Islet precursor cell (in vitro differentiated cells): ENCODE results near the gene TCFL5.

Experiments used
- DNase-seq: peaks from one replicate; pipeline ENCODE4 v3.0.0-alpha.2; 2018

Gene TCFL5

DNA sequence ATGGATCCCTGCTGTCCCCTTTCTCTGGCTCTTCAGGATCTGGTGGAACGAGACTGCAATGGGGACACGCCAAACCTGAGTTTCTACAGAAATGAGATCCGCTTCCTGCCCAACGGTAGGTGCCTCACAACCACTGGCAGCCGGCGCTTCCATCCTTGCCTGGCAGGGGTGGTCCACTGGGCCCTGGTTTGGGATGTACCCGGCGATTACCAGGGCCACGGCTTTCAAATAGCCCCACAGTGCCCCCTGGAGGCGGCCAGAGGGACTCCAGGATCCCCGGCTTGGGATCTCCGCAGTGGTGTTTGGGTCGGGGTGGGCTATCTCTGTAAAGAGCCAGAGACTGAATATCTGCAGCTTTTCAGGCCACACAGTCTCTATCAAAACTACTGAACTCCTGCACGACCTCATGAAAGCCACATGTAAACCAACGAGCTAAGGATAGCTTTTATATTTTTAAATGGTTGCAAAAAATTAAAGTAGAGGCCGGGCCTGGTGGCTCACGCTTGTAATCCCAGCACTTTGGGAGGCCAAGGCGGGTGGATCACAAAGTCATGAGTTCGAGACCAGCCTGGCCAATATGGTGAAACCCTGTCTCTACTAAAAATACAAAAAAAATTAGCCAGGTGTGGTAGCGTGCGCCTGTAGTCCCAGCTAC lies 53.3 kb downstream of the TCFL5 start:
- peak; percentile 79 for DNase-seq

DNA sequence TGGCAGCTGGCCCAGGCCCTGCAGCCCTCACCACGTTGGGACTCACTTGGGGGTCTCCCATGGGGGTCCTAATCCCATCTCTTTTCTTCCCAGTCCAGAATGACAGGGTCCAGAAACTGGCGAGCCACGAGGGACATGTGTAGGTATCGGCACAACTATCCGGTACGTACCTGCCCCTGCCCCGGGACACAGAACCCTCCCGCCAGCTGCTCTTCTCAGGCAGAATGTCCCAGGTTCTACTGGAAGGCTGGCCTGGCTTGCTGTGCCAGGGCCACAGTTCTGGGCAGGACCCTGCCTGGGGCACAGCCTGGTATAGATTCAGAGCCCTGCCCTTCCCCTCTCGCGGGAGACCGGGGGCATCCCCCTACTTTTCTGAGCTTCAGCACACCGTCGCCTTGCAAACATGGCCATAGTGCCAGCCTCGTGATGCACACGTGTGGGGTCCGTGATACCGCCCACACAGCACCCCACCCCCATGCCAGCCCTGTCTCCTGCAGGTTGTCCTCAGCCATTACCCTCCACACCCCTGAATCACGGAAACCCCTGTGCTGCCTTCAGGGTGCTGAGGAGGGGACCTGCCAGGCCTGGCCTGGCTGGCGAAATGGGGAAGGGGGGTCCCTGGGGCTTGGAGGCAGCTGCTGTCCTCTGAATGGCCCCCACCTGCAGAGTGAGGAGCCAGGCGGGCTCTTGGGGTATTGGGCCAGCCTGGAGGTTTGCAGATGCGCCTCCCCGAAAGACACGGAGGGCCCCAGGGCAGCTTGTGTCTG lies 54.0 kb downstream of the TCFL5 start:
- DNase-seq, result no peak

DNA sequence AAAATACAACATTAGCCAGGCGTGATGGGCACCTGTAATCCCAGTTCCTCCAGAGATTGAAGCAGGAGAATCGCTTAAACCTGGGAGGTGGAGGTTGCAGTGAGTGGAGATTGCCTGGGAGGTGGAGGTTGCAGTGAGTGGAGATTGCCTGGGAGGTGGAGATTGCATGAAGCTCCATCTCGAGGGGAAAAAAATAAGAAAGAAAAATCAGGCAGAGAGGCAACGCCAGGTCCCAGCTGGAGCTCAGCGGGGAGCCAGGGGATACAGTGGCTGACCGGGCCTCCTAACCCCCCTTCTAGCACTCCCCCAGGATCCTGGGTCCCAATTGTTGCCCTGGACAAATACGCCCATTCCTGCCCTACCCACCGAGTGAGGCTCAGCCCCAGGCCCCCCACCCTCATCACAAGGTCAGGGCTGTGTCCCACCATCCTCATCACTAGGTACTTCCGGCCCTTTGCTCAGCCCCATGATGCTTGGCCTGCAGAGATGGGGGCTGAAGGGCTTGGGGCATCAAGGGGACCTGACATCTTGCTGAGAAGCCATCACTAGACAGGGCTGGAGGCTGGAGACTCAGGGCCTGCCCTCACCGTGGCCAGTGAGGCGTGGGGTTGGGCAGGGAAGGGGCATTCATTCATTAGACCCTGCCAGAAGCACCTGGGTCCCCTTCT lies 55.1 kb downstream of the TCFL5 start:
- DNase-seq, result no peak

DNA sequence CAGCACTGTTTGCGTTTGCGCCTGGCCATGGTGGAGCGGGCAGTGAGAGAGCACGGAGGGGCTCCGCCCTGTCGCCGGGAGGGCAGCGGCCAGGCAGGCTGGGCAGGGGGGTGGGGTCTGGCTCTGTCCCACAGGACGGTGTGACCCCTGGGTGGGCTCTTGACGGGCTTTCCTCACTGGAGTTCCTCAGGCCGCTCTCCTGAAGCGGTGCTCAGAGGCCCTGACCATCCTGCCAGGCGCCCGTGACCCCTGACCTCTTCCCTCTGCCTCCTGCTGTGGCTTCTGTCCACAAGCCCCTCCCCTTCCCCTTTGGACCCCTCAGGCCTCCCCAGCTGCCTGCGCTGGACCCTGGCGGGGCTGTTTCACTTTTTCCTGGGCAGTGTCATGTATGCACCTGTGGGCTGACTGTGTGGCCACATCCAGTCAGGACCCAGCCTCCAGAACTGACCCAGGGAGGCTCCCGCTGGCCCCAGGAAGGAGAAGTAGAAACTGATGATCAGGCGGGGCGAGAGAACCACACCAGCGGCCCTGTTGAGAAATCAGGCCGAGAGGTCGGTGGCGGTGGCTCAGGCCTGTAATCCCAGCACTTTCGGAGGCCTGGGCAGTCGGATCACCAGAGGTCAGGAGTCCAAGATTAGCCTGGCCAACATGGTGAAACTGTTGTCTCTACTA lies 55.8 kb downstream of the TCFL5 start:
- no peak for DNase-seq

DNA sequence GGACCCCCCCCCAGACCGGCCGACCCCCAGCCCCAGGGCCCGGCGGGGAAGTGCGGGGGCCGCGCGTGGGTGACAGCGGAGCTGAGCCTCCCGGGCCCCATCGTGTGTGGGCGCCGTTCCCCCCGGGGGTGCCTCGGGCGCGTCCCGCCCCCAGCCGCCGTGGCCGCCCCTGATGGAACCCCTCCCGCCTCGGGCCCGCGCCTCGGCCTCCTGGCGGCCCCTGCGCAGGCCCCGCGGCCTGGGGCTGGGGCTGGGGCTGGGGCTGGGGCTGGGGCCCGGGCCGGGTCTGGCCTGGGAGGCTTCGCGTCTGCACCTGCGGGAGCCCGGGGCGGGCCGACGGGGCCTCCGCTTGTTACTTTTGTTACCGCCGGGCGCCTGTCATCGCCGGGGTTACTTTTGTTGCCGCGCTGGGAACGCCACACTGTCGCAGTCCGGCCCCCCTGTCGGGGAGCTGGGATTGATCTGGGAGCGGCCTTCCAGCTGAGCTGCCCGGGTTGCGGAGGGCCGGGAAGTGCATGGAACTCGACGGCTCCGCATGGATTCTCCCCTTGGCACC lies 56.4 kb downstream of the TCFL5 start:
- DNase-seq, result no peak

DNA sequence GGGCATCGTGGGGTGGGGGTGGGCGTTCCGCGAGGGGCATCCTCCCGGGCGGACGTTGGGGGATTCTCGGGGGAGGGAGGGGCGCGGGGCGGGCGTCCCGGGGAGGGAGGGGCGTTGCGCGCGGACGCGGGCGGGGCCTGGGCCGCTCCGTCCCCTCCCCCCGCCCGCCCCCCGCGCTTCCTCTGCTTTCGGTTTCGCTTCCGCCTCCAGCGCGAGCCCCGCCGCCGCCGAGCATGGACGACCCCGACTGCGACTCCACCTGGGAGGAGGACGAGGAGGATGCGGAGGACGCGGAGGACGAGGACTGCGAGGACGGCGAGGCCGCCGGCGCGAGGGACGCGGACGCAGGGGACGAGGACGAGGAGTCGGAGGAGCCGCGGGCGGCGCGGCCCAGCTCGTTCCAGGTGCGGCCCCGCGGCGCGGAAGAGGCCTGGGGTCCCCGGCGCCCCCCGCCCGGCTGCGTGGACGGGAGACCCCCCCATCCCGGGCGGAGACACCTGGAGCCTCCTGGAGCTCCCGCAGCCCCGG lies 56.9 kb downstream of the TCFL5 start, which contains the start of gene OGFR:
Gene OGFR, plus strand, starts transcription at position 209 of the 528 bp plus-strand sequence. Its CDS starts 25 bp downstream, at position 234.
- DNase-seq, result no peak

DNA sequence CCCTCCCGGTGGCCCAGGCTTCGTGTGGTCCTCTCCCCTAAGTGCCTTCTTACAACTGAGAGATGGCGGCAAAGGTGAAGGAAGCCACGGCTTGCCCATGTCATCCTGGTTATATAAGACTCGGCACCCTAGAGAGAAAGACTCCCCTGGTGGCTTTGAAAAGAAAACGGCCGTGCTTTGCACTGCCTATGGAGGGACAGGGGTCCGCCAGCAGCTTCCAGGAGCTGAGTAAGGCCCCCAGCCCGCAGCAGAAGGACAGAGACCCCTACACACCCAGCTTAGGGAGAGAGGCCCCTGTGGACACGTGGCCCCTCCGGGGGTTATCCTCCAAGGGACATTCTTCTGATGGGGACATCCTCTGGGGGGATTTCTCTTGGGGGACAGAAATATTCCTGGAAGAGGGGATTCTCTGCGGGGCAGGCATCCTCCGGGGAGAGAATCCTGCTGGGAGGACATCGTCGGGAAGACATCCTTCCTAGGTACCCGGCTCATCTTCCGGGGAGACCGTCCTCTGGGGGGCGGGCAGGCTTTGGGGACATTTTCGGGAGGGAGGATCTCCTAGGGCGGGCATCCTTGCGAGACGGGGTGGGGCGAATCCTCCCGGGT lies 57.5 kb downstream of the TCFL5 start:
- DNase-seq, result no peak

DNA sequence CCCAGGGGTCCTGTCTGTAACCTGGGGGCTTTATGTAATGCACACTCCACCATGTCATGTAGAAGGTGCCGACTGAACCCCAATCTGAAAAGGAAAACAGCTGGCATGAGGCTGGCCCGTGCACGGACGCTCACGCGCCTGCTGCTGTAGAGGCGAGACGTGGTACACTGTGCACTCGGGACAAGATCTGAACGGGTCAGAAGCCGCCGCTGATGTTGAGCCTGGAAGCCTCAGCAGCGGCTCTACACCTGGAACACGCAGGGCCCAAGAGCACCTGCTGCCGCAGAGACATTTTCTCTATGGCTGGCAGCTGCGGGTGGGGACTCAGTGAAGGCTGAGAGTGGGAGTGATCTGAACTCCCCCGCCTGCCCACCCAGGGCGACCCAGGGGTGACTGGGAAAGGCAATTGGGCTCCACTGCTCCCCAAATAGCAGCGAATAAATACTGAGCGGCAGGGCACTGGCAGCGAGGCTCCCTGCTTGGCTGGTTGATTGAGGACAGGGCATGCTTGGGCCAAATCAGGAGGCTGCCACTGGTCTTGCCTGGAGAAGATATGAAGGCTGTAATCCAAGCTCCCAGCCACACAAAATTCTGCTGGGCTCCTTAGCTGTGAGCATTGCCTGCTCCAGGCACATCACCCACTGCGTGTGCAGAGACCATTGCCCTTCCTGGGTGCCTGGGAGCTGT lies 59.5 kb downstream of the TCFL5 start:
- no peak for DNase-seq

DNA sequence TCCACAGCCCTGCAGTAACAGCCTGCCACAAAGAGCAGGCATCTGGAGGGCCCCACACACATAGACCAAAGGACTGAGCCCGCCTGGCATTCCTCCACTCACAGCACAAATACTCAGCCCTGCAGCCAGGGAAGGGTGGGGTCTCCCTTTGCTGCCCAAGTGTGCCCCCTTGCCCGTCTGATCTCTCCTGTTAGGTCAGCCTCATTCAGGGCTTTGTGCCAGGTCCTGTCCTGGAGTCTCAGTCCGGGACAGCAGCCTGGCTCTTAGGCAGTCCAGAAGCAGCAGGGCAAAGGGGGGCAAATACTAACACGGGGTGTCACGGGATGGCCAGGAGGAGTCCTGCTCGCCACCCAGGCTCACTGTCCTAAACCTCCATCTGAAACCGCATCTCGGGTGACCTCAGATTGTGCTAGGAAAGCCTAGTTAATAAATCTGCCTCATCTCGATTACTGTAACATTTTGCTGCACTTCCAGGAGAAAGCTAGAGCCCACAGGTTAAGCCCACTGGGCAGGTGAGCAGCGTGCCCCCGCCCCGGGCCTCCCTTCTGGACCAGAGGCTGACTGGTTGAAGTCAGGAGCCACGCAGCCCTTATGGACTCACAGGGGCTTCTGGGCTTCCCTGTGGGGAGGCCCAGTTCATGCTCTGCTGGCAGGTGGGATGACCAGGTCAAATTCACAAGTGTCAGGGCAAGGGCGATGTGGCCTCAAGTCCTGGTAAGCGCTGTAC lies 60.2 kb downstream of the TCFL5 start:
- DNase-seq, result no peak

DNA sequence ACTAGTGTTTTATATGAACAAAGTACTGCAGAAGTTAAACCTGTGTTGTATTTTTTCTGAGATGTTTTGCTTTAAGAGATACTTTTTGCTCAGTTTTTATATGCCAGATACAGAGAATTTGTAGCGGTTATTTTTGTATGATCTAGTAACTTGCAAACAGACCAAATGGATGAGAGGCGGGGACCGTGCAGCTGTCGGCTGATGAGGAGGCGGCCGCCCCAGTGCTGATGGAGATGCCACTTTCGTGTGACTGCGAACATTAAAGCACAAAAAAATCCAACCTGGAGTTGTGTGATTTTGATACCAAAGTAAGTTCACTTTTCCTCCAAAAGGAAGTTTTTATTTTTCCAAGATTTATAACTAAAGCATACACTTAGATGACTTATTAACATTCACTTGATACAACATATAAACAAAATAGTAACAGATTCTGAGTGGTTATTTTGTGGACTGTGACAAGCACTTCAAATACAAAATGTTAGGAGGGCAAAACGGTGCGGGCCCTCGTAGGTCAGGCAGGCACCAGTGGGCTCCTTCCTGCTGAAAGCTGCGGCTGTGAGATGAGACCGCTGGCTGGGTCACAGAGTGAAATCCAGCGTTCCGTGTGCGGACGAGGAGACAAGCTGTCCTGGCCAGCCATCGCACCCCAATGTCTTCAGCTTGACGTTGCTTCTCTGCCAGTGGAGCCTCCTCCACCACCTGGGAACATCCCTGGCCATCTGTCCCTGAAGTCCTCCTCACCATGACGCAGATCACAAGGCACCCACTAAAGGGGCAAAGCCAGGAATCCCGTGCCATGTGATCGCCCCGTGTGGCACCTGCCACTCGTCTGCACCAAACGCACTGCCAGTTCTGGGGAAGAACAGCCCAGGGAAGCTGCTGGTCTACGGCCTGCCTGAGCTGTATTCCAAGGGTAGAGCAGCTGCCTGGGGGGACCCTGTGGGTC lies 61.0 kb downstream of the TCFL5 start:
- no peak for DNase-seq

DNA sequence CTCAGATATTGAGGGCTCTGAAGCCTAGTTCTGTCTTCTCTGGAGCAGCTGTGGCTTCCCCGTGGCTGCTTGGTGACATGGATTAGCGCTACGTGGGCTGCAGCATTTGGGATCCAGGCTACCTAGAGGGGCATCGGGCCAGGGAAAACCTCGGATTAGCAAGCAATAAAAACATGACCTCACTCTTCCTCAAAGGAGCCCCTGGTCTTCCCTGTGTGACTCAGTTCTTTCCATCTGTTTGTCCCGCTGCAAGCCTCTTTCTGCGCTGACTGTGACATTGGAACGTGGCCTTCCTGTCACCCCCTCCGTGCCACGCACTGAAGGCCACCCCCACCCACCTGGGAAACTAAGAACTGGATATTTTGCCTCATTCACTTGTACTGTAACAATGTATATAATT lies 61.7 kb downstream of the TCFL5 start:
- no peak for DNase-seq

DNA sequence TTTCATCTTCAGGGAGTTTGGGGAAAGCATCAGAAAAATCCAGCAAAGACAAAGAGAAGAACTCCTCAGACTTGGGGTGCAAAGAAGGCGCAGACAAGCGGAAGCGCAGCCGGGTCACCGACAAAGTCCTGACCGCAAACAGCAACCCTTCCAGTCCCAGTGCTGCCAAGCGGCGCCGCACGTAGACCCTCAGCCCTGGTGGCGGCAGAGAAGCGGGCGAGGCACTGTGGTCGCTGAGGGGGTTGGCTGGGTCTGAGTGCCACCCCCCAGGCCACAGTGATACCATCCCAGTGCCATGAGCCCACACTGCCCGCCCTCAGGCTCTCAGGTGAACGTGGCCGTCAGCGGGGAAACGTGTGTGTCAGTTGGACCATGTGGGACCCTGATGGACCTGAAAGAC lies 62.2 kb downstream of the TCFL5 start:
- no peak for DNase-seq

DNA sequence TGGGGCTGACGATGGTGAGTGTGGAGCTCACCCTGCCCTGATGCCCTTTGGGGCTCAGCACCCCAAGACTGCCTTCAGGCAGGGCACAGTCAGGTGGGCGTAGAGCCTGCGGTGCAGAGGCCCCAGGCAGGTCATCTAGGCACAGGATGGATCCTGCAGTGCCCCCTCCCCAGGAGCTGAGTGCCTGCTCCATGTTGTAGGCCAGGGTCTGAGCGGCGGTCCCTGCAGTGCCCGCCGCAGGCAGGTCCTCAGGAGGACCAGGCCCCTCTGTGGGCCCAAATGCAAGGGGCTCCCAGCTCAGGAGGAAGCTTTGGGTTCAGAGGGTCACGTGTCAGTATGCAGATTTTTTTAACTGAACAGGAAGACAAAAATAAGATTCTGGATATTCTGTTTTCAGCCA lies 62.6 kb downstream of the TCFL5 start:
- DNase-seq, result no peak

DNA sequence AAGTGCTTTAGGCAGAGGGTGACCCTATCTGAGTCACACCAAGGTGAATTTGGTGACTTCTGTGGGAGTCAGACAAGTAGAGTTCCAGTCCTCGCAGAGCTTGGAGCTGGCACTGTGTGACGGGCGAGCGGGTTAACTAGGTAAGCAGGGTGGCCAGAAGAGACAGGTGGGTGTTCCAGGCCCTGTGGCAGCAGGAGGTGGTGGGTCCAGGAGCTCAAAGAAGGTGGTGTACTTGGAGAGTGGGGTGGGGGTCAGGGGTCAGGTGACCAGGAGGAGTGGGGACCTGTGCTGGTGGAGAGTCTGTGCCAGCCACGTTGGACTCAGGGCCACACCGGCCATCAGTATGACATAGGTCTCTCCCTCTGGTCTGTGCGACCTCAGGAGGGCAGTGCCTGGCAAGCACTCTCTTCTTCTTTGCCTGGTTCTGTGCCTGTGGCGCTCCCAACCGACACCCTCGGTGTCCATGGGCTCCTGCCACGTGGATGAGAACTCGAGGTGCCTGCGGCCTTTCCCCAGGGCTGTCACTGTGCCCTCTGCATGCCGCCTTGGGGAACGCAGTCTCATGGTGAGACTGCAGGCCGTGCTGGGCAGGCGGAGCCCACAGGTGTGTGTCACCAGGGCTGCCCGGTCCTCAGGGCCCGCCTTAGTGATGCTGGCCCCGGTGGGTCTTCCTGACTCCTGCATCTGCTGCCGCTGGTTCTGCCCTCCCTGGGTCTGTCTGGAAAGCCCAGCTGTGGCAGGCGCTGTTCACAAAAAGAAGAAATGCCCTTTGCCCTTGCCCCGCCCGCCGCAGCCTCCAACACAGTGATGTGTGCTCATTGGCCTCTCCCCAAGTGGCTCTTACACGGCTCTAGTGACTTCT lies 63.7 kb downstream of the TCFL5 start:
- no peak for DNase-seq

DNA sequence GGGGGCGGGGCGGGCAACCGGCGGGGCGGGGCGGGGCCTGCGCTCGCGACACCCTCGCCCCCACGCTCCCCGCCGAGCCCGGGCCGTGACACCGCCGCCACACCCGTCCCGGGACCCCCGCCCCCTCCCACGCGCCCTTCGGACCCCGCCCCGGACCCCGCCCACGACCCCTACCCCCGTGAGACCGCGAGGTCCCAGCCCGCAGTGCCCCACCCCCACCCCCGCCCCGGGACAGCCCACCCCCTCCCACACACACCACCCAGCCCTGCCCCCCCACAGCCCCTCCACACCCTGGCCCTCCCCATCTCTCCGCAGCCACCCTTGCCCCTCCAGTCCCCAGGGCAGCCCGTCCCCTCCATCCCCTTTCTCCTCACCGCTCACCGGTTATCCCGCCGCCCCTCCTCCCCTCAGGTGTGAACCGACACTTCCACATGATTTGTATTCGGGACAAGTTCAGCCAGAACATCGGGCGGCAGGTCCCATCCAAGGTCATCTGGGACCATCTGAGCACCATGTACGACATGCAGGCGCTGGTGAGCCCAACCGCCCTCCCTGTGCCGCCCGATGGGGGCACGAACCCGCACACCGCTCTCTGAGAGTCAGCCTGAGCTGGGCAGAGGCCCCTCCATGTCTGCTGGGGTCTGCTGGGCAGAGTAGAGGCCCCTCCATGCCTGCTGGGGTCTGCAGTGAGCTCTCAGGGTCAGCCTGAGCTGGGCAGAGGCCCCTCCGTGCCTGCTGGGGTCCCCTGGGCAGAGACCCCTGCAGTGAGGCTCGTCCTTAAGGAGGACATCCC lies 64.7 kb downstream of the TCFL5 start:
- DNase-seq, result no peak

DNA sequence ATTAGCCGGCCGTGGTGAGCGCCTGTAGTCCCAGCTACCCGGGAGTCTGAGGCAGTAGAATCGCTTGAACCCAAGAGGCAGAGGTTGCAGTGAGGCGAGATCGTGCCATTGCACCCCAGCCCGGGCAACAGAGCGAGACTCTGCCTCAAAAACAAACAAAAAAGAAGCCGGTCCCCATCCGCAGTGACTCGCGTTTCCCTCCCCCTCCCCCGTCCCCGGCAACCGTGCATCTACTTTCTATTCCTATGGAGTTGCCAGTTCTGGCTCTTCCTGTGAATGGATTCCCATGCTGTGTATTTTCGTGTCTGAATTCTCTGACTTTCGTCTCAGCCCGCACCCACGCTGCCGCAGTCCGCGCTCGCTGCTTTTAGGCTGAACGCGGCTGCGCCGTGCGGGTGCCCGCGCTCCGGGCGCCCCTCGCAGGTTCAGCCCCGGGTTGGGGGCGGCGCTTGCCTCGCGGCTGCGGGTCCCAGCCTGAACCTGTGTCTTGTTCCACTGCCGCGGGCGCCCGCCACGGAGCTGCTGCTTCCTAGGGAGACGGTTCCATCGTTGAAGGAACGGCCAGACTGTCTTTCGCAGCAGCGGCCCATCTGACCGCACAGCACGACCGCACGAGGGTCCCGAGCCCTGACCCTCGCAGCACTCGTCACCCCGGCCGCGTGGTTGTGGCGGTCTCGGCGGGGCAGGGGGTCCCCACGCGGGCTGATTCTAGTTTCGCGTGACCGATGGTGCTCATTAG lies 66.4 kb downstream of the TCFL5 start:
- peak; percentile 86 for DNase-seq

DNA sequence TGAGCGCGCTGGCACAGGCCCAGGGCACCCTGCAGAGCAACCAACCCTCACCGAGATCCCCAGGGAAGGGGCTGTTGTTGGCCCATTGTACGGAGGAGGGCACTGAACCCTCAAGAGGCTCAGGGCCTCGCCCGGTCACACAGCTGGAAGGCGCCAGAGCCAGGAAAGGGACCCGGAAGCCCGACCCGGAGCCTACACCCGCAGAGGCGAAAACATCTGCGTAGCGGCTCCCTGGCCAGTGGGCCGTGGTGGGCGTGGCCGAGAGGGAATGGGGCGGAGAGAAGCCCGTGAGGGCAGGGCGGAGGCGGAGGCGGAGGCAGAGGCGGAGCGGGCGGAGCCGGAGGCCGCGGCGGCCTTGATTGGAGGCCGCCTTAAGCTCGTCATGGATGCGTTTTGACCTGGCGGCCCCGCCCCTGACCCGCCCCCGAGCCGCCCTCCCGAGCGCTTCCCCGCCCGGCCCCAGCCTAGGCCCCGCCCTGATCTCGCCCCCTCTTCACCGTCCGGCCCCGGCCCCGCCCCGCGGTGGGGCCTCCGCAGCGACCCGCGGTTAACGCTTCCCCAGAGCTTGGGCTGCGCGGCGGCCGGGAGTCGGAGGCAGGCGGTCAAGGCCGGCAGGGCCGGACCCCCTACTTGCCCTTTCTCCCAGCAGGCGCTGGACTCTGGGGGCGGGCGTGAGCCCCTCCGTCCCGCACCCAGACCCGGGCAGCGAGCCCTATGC lies 67.5 kb downstream of the TCFL5 start:
- DNase-seq, result peak; percentile 98
